Endometrial microvascular endothelial cells (primary cell): Measurements from ENCODE around the gene NPHP4. TPM values are rescaled to one million over a fixed set of nuclear protein-coding genes. Genes with fewer than 3 reads are reported as not detected.

Experiments
- in situ Hi-C: cut with HindIII; loops from 2 replicates; pipeline ENCODE4 v1.10.0; 2017; ENCODE audit warnings: low sequenced_read_pairs, low pct_unique_long_range_greater_than_20kb; ENCODE audit errors: inconsistent ontology term
- total RNA-seq: library from RNA; depleted of rRNA; stranded (reverse); fragments of >200 nt; gene quantifications from one replicate; pipeline ENCODE4 v1.2.3, GENCODE V29; 2015; ENCODE audit errors: inconsistent ontology term

Gene NPHP4
- total RNA-seq, 1 donor from 2014 or later, result 4.2 TPM

GRCh38 chr1:5878971-5879370 lies 113.3 kb downstream of the NPHP4 start:
- in situ Hi-C loops, result no loop called here

- in situ Hi-C loops, result no loop called here
These were observed 114.3 kb downstream of the NPHP4 start for GRCh38 chr1:5877683-5878530.

GRCh38 chr1:5877001-5877400 lies 115.2 kb downstream of the NPHP4 start:
- in situ Hi-C loops, result no loop called here

- in situ Hi-C loops, result no loop called here
These were observed 116.1 kb downstream of the NPHP4 start for GRCh38 chr1:5876094-5876650.

GRCh38 chr1:5875345-5875910 lies 116.8 kb downstream of the NPHP4 start:
- in situ Hi-C loops, result no loop called here

- in situ Hi-C loops, result no loop called here
These were observed 117.7 kb downstream of the NPHP4 start for GRCh38 chr1:5874416-5875110.

GRCh38 chr1:5873556-5873955 lies 118.7 kb downstream of the NPHP4 start:
- in situ Hi-C loops, result no loop called here

- in situ Hi-C loops, result no loop called here
These were observed 119.3 kb downstream of the NPHP4 start for GRCh38 chr1:5872886-5873285.

GRCh38 chr1:5868931-5869500 lies 123.2 kb downstream of the NPHP4 start:
- in situ Hi-C loops, result no loop called here

GRCh38 chr1:5865774-5866173 lies 126.5 kb downstream of the NPHP4 start:
- in situ Hi-C loops, result no loop called here

- in situ Hi-C loops, result no loop called here
These were observed 127.2 kb downstream of the NPHP4 start for GRCh38 chr1:5865056-5865455.

- in situ Hi-C loops, result no loop called here
These were observed 128.0 kb downstream of the NPHP4 start for GRCh38 chr1:5864256-5864655.

GRCh38 chr1:5863238-5863637 lies 129.0 kb downstream of the NPHP4 start:
- in situ Hi-C loops, result no loop called here

GRCh38 chr1:5861871-5862825 lies 130.1 kb downstream of the NPHP4 start:
- in situ Hi-C loops, result no loop called here

GRCh38 chr1:5860277-5860676 lies 131.9 kb downstream of the NPHP4 start:
- in situ Hi-C loops, result no loop called here

- in situ Hi-C loops, result no loop called here
These were observed 132.5 kb downstream of the NPHP4 start for GRCh38 chr1:5859766-5860165.

GRCh38 chr1:5858844-5859407 lies 133.3 kb downstream of the NPHP4 start:
- in situ Hi-C loops, result no loop called here

GRCh38 chr1:5858246-5858645 lies 134.0 kb downstream of the NPHP4 start:
- in situ Hi-C loops, result no loop called here
